GM19240 (cell line): ENCODE data around the gene LRRC63.
"Not testable (repeated sequence)": the region's sequence is repeated elsewhere in the genome, so short reads cannot be mapped to it uniquely, and the experiment has no call there.

Experiments used
- DNase-seq: peaks from one replicate; pipeline ENCODE4 v3.0.0; 2011; ENCODE audit warnings: low spot score; ENCODE audit not compliant: insufficient read length

The LRRC63 gene

GRCh38 chr13:46265292-46265691 is 53.6 kb downstream of the LRRC63 start:
- no peak for DNase-seq

GRCh38 chr13:46267166-46267565 is 55.4 kb downstream of the LRRC63 start:
- DNase-seq, result no peak

GRCh38 chr13:46270416-46270815 is 58.7 kb downstream of the LRRC63 start:
- no peak for DNase-seq

- DNase-seq, result no peak
Measured at GRCh38 chr13:46274094-46274698, 62.5 kb downstream of the LRRC63 start.

- no peak for DNase-seq
Measured at GRCh38 chr13:46278474-46278873, 66.7 kb downstream of the LRRC63 start.

- no peak for DNase-seq
Measured at GRCh38 chr13:46281779-46282178, 70.1 kb downstream of the LRRC63 start.

GRCh38 chr13:46283912-46284824 is 72.4 kb downstream of the LRRC63 start:
- not testable (repeated sequence) for DNase-seq

- DNase-seq, result no peak
Measured at GRCh38 chr13:46286972-46287371, 75.2 kb downstream of the LRRC63 start.

GRCh38 chr13:46288570-46289259 is 77.0 kb downstream of the LRRC63 start:
- peak; percentile 7 for DNase-seq

- DNase-seq, result no peak
Measured at GRCh38 chr13:46289260-46289955, 77.7 kb downstream of the LRRC63 start.

- DNase-seq, result no peak
Measured at GRCh38 chr13:46290434-46290833, 78.7 kb downstream of the LRRC63 start.

GRCh38 chr13:46293436-46293835 is 81.7 kb downstream of the LRRC63 start:
- no peak for DNase-seq

GRCh38 chr13:46295491-46296114 is 83.9 kb downstream of the LRRC63 start:
- no peak for DNase-seq

GRCh38 chr13:46296115-46296822 is 84.5 kb downstream of the LRRC63 start:
- no peak for DNase-seq

GRCh38 chr13:46296921-46297320 is 85.2 kb downstream of the LRRC63 start:
- no peak for DNase-seq

- no peak for DNase-seq
Measured at GRCh38 chr13:46297361-46297811, 85.7 kb downstream of the LRRC63 start.

- DNase-seq, result no peak
Measured at GRCh38 chr13:46303742-46304385, 92.1 kb downstream of the LRRC63 start.

GRCh38 chr13:46304546-46304945 is 92.8 kb downstream of the LRRC63 start:
- no peak for DNase-seq

GRCh38 chr13:46307554-46307953 is 95.8 kb downstream of the LRRC63 start:
- DNase-seq, result no peak

- DNase-seq, result no peak
Measured at GRCh38 chr13:46310066-46310465, 98.3 kb downstream of the LRRC63 start.
